Right renal pelvis (tissue), 4 donors: ENCODE data around the gene CPLANE1. TPM values are rescaled to one million over a fixed set of nuclear protein-coding genes. Genes with fewer than 3 reads are reported as not detected.
"Not testable (repeated sequence)": the region's sequence is repeated elsewhere in the genome, so short reads cannot be mapped to it uniquely, and the experiment has no call there.

ENCODE experiments used
- DNase-seq, 4 donors: peaks; one replicate each; pipeline ENCODE4 v3.0.0-alpha.2; 2013; ENCODE audit warnings: low read depth in 4 of 4, low spot score in 3 of 4, missing footprints in 1 of 4
- polyA plus RNA-seq, 4 donors: library from polyadenylated mRNA; unstranded; fragments of 120-200 nt; gene quantifications; one replicate each; pipeline ENCODE4 v1.2.1, GENCODE V29; 2013; ENCODE audit not compliant: insufficient read length in 4 of 4

Gene CPLANE1
- polyA plus RNA-seq = 10 to 100 TPM; 23.3 to 37.9 (median 30.3) TPM

DNA sequence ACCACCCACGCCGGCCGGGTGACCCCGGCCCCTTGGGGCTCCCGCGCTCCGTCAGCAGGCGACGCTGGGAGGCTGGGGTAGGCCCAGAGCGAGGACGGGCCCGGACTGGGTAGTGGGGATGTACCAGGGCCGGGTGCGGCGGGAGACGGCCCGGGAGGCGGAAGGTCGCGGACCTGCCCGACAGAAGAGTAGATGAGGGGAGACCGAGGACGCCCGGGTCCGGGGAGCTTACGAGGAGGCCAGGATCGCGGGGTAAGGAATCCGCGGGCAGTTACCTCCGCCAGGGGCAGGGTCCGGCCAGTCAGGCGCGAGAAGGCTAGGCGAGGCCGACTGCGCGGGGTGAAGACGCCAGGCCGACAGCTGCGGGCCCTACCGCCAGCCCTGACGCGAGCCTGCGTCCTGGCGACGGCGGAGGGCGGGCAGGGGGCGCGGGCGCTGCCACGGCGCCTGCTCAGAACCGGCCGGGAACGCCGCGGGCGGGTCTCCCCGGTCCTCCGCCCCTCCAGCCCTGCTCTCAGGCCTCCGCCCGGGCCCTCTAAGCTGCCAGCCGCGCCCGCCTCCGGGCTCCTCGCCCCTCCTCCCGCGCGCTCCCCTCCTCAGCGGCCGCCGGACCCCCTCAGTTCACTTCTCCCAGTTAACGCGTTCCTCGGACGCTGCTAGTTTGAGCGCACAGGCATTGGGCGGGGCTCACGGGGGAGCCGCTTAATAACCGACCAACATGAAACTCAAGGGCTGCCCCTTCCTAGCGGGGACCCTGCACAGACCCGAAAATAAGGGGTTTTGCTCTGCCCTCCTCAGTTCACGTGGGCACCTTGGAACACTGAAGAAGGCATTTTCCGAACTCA, at the start of gene CPLANE1:
TSS of gene CPLANE1 (minus strand) at position 407 of the 845 bp plus-strand sequence. CDS start 1,678 bp downstream, outside the sequence.
- DNase-seq = peak; percentile 59 to 66 (median 64)

DNA sequence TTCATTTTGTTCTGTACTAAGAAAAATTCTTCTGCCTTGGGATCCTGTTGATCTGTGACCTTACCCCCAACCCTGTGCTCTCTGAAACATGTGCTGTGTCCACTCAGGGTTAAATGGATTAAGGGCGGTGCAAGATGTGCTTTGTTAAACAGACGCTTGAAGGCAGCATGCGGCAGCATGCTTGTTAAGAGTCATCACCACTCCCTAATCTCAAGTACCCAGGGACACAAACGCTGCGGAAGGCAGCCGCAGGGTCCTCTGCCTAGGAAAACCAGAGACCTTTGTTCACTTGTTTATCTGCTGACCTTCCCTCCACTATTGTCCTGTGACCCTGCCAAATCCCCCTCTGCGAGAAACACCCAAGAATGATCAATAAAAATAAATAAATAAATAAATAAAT, 47.1 kb upstream of the CPLANE1 start:
- DNase-seq = not testable (repeated sequence)

DNA sequence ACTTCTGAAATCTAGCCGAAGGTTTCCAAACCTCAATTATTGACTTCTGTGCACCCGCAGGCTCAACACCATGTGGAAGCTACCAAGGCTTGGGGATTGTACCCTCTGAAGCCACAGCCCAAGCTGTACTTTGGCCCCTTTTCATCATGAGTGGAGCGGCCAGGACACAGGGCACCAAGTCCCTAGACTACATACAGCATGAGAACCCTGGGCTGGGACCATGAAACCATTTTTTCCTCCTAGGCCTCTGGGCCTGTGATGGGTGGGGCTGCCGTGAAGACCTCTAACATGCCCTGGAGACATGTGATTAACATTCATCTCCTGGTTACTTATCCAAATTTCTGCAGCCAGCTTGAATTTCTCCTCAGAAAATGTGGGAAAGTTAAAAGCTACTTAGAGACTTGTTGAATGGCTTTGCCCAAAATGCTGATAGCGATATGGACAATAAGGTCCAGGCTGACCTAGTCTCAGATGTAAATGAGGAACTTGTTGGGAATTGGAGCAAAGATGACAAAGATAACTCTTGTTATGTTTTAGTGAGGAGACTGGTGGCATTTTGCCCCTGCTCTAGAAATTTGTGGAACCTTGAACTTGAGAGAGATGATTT, 34.1 kb upstream of the CPLANE1 start:
- no peak for DNase-seq

DNA sequence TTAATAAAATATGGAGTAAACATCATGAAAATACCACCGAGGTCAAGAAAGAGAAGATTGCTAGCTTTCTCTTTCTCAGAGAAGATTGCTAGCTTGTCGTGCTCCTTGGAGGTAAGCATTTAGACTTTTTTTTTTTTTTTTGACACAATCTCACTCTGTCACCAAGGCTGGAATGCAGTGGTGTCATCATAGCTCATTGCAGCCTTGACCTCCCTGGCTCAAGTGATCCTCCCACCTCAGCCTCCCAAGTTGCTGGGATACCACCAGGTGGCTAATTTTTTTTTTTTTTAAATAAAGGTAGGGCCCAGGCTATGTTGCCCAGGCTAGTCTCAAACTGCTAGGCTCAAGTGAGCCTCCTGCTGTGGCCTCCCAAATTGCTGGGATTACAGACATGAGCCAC, 26.3 kb upstream of the CPLANE1 start:
- no peak for DNase-seq

DNA sequence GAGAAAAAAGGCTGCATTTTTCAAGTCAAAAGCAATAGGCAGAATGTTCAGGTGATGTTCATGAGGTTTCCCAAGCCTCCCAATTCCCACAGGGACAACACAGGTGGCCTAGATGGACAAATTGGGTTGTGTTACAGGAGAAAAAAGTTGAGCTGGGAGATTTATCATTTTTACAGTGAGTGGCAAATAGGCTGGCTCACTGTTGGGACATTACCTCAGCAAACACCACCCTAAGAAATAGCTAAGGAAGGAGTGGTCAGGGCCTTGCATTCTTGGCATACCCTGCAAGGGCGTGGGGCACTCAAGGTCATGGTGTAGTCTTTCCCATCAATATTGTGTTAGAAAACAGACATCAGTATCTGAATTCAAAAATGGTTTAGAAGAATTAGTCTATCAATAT, 23.3 kb upstream of the CPLANE1 start:
- no peak for DNase-seq

DNA sequence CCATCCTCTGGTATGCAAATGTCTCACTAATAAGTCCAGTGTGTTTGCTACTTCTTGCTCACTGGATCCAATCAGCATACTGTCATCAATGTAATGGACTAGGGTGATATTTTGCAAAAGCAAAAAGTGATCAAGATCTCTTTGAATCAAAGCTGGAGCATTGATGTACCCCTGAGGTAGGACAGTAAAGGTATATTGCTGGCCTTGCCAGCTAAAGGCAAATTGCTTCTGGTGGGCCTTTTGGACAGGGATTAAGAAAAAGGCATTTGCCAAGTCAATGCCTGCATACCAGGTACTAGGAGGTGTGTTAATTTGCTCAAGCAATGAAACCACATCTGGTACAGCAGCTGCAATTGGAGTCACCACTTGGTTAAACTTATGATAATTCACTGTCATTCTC, 18.9 kb upstream of the CPLANE1 start:
- DNase-seq = not testable (repeated sequence)

DNA sequence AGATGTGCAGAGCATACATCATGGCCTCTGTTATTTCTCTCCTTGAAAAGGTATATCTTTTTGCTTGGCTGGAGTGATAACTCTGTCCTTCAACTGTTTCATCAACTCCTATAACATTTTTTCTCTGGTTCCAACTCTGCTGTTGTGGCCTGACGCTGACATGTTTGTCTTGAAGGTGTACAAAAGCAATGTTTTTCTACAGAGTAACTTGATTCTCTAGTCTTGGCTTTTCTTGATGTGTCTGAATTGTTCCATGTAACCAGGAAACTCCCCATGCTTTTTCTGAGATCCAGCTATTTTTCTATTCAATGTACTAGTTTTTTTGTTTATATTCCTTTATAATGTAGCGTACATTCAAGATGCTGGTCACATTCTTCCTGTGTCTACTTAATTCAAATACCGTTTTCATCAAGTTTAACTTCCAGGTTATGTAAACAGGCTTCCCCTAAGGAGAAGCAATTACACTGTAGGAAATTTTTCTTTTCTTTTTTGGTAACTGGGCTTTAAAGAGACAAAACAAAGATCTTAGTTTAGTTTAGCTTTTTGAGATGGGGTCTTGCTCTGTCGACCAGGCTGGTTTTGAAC, 6.7 kb upstream of the CPLANE1 start:
- no peak for DNase-seq

DNA sequence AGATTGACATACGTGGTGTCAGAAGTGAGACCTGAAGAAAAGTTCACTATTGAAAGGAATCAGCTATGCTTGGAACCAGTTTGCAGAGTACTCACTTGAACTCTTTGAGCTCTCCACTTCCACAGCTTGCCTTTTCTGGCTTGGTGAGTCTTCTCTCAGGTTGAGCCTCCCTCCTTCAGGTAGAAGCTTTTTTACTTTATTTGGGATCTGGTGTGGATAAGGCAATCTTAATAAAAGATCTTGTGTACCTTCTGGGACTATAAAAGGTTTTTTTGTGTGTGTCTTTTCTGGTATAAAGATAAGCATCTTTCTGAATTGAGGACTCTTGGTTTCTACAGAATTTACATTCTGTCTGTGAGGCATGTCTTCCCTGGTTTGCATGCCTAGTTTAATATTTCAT, 5.4 kb upstream of the CPLANE1 start:
- DNase-seq = no peak

DNA sequence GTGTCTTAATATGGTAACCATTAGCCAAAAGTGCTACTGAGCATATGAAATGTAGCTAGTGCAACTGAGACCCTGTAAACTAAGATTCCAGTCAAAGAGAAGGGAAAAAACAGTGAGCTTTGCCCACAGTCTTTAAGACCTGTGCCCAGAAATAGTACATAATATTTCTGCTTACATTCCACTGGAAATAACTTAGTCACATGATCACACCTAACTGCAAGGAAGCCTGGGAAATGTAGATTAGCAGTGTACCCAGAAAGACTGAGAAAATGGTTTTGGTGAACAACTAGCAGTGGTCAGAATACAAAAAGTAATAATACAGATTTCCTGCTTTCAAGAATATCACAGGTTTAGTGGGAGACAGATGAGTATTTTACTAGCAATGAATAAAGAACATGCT, 2.5 kb upstream of the CPLANE1 start:
- DNase-seq = no peak

DNA sequence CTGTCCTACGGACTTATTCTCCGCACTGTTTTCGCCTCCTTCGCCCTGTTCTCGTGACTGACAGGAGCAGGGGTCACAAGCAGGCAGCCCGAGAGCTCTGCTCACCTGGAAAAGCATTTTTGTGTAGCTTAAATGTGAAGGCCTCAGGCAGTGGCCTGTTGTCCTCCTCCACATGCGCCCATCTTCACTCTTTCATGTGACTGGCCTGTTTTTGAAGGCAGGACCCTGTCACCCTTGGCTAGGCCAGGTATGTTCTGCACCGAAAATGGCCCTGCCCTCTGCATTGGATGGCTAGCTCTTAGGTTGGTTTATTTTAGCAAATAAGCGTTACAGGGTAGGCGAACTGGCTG, 614 bp upstream of the CPLANE1 start:
- no peak for DNase-seq

DNA sequence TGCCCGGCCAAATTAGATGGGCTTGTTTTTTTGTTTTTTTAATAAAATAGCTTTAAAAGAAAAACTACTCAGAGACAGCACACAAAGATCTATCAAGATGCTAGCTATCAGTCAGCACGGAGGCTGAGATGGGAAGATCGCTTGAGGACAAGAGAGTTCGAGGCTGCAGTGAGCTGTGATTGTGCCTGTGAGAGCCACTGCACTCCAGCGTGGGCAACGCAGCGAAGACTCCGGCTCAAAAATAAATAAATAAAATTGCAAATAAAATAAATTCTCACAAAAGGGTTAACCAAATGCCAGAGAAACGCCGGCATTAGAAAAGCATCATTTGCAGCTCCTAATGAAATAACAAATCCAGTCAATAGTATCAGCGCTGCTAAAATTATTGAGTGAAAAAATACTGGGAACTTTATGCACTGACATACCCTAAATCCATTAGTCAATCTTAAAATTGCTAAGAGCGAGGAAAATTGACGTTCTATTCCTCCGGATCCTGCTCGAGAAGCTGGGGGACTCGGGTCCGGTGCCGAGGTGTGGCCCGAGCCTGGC, 681 bp downstream of the CPLANE1 start:
- DNase-seq = peak in 3 of 4 donors; percentile 5 to 7 (median 7)

DNA sequence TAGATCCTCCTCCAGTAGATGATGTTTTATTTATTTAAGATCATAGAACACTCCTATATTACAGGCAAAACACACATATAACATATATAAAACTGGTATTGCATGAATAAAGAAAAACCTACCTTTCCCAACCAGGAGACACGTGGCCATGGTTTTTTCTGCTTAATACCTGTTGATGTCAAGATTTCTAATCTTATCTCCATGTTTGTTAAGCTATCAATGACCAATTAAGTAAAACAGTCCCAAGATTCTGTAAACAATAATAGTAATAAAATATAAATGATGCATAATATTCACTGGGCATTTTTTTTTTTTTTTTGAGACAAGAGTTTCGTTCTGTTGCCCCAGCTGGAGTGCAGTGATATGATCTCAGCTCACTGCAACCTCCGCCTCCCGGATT, 1.7 kb downstream of the CPLANE1 start:
- DNase-seq = no peak

DNA sequence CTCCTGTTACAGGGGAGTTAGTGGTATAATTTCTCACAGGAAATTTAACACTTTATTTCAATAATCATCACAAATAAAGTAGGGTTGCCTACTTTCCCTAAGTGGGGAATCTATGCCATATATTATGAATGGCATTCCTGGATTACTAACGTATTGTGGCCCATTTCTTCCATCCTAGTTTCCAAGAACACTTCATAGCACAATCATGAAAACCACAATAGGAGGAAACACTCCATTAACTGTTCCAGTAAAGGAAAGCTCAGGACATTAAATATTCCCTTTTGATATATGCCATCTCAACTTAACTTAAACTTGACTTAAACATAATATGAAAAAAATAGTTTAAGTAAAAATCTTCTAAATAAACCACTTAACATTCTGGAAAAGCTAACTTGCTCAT, 2.1 kb downstream of the CPLANE1 start:
- no peak for DNase-seq

DNA sequence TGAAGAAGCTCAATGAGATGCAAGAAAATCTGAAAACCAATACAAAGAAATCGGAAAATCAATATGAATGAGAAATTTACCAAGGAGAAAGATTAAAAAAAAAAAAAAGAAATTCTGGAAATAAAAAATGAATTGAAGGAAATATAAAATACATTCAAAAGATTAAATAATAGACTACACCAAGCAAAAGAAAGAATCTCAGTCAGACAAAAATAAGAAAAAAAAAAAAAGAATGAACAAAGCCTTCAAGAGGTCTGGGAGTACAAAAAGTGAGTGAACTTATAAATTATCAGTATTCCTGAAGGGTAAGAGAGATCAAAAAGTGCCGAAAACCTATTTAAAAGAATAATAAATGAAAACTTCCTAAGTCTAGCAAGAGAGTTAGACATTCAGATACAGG, 14.9 kb downstream of the CPLANE1 start:
- DNase-seq = no peak

DNA sequence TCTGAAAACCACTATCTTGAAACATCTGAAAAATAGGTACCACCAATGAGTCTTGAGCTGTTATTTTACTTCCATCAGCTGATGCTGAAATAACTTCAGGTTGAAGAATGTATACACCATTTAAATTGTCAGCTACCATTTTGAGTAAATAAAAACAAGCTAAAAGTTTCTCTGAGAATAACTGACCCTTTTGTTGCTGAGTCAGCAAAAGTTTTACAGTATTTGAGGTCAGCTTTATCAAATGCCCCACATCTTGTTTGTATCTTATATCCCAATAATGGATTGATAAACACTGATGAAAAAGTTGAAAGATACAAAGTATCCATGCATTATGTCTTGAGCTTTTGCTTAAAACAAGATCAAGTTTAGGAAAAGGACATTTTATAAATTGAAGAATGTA, 22.8 kb downstream of the CPLANE1 start:
- DNase-seq = no peak

DNA sequence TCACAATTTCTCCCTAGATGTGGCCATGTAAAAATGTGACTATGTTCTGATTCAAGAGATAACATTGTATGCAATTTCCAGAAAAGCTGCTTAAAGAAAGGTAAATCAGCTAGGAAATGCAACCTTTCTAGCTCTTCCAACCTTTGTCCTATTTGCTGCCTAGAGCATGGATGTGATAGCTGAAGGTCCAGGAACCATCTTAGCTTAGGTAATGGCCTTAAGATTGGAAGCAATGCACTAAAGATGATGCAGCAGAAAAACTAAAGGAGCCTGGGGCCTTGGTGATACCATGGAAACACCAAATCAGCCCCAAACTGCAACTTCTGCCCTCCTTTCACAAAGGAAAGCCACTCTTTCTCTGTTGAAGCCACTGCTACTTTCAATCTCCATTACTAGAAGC, 27.0 kb downstream of the CPLANE1 start:
- no peak for DNase-seq

DNA sequence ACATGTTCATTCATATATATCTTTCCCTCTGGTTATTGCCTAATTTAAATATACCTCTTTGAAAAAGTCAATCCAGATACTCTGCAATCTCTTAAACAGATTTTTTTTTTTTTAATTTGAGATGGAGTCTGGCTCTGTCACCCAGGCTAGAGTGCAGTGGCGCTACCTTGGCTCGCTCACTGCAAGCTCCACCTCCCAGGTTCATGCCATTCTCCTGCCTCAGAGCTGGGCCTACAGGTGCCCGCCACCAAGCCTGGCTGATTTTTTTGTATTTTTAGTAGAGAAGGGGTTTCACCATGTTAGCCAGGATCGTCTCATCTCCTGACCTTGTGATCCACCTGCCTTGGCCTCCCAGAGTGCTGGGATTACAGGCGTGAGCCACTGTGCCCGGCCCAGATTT, 28.8 kb downstream of the CPLANE1 start:
- not testable (repeated sequence) for DNase-seq

DNA sequence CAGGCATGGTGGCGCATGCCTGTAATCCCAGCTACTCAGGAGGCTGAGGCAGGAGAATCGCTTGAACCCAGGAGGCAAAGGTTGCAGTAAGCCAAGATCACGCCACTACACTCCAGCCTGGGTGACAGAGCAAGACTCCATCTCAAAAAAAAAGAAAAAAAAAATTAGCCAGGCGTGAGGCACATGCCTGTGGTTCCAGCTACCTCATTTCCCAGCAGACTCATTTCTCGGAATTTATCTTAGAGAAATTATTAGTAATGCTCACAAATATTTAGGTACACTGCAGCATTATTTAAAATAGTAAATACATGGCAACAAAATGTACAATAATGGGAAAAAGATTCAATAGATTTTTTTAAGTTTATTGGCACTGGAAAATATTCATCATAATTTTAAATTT, 29.8 kb downstream of the CPLANE1 start:
- not testable (repeated sequence) for DNase-seq

DNA sequence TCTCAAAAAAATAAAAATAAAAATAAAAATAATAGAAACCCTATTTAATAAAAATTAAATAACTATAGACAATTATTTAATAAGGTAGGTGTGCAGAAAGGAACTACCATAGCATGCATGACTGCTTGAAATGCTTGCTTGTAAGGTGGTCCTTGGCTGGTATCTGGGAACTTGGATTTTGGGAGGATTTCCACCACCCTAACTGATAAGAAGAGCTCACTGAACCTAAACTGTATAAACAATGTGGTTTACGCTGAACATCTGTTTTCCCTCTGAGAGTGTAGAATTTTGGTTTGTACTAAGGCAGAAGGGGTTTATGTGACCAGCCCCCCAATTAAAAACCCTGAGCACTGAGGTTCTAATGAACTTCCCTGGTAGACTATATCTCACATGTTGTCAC, 31.2 kb downstream of the CPLANE1 start:
- DNase-seq = no peak

DNA sequence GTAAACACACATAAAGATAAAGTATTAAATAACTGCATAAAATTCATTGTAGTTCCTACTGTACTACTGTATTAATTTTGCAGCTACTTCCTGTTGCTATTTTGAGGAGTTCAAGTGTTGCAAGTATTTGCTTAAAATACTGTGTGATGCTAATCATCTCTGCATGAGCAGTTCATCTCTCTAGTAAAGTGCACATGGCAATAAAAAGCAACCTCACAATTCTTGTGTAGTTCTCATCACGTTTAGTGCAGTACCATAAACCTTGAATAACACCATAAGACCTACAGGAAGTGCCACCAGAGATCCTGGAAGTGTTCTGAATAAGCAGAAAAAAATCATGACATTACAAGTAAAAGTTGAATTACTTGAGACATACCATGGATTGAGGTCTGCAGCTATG, 34.6 kb downstream of the CPLANE1 start:
- DNase-seq = no peak

DNA sequence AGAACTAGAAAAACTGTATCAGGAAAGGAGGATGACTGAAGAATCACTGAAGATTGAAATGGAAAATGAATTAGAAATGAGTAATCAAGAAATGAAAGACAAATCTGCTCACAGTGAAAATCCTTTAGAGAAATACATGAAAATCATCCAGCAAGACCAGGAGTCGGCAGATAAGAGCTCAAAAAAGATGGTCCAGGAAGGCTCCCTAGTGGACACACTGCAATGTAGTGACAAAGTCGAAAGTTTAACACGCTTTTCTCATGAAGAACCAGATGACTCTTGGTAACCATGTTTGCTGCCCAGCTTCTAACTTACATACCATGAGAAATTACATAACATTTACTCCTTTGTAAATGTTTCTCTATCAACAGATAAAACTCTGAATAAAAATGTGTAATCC, 37.1 kb downstream of the CPLANE1 start:
- no peak for DNase-seq

DNA sequence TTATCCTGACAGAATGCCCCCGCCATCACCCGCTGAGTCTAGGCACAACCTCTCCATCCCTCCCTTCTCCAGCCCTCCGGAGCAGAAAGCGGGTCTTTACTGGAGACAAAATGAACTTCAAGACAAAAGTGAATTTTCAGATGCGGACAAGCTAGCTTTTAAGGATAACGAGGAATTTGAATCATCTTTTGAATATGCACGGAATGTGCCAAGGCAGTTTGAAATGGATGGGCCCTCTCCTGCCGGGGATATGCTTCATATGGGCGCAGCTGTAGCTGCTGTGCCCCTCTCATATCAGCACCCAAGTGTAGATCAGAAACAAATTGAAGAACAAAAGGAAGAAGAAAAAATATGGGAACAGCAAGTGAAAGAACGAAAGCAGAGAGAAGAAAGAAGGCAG, 37.5 kb downstream of the CPLANE1 start:
- no peak for DNase-seq
